NT2/D1 (cell line): Measurements from ENCODE around the gene HS2ST1.

Experiments
- SUZ12 ChIP-seq: IDR thresholded peaks from 2 replicates; pipeline ENCODE4 v1.6.1; 2011; ENCODE audit not compliant: insufficient read length, insufficient read depth; ENCODE audit errors: extremely low read depth
- YY1 ChIP-seq: IDR thresholded peaks from 2 replicates; pipeline ENCODE4 v1.6.1; 2011; ENCODE audit not compliant: insufficient read length, insufficient read depth
- ZNF274 ChIP-seq: IDR thresholded peaks from 2 replicates; pipeline ENCODE4 v1.6.1; 2011; ENCODE audit warnings: mild to moderate bottlenecking, low read depth, low read length

- TF ChIP-seq SUZ12 (no peak), YY1 (no peak), ZNF274 (no peak)
These were observed 56.5 kb downstream of the HS2ST1 start for GRCh38 chr1:86970938-86971337.
